K562 (cell line): Measurements from ENCODE around the gene UBE2U. TPM values are rescaled to one million over a fixed set of nuclear protein-coding genes. Genes with fewer than 3 reads are reported as not detected.

Experiments used
- ATAC-seq: fragments of 200-7000 bp; cut with Tn5 transposase; 3 replicates; pipeline ENCODE4 v1.9.1; 2020; ENCODE audit warnings: moderate library complexity
- BruUV-seq: library from RNA; stranded (reverse); fragments of 400-500 nt; replicated peaks from 2 replicates; lab custom pipeline; 2021; lab: Mats Ljungman, UMichigan
- CTCF ChIA-PET: fragments of 300-600 bp; formaldehyde crosslinking; extraction: SDS; loops from one replicate; lab custom pipeline; 2021; ENCODE audit warnings: low intra/inter-chr PET ratio; lab: Yijun Ruan, JAX
- POLR2A ChIA-PET: fragments of 300-600, 350-650 bp; sonication (Branson Sonifier 250); formaldehyde crosslinking; extraction: SDS; loops from one replicate; lab custom pipeline; 2021; ENCODE audit warnings: antibody characterized with exemption, inconsistent platforms; lab: Yijun Ruan, JAX
- DNase-seq, 4 experiments: peaks; one replicate each; pipeline versions ENCODE4 v3.0.0 to v3.0.0-alpha.2; 2011 to 2018; ENCODE audit warnings: low spot score in 3 of 4, mixed read lengths in 3 of 4; ENCODE audit errors: extremely low read depth in 1 of 4
- FAIRE-seq: peaks from 2 replicates; lab custom pipeline; 2011; peaks lifted over from hg19 to GRCh38; lab: Jason Lieb, UNC
- H2AFZ ChIP-seq: 2 replicates; pipeline ENCODE4 v1.6.0; 2011; ENCODE audit warnings: low read depth, low read length, control low read depth, inconsistent platforms
- H3K27ac ChIP-seq: fragments of 200-600 bp; 3 replicates; pipeline ENCODE4 v1.8.0; 2011; ENCODE audit warnings: low read depth, mild to moderate bottlenecking, control low read depth, inconsistent platforms, low read length, moderate library complexity, mixed read lengths; ENCODE audit errors: extremely low read depth
- H3K27me3 ChIP-seq, 2 experiments: fragments of 300-600 bp in 1 of 2; 2 replicates in 1 of 2; 3 replicates in 1 of 2; pipeline versions ENCODE4 v1.6.0 to v1.8.0; 2011; ENCODE audit warnings: inconsistent platforms in 2 of 2, low read length in 2 of 2, mild to moderate bottlenecking in 1 of 2, mixed read lengths in 1 of 2, moderate library complexity in 1 of 2; ENCODE audit not compliant: control insufficient read depth in 2 of 2, insufficient read depth in 2 of 2
- H3K36me3 ChIP-seq: fragments of 300-600 bp; 3 replicates; pipeline ENCODE4 v1.8.0; 2011; ENCODE audit warnings: mild to moderate bottlenecking, low read length, inconsistent platforms; ENCODE audit not compliant: control insufficient read depth, insufficient read depth
- H3K4me1 ChIP-seq, 2 experiments: fragments of 200-600 bp in 1 of 2; replicated peaks in 1 of 2; 2 replicates in 1 of 2; 3 replicates in 1 of 2; pipeline versions ENCODE4 v1.5.1 to v1.8.0; 2011; ENCODE audit warnings: inconsistent platforms in 2 of 2, low read length in 2 of 2, mild to moderate bottlenecking in 1 of 2, mixed read lengths in 1 of 2, moderate library complexity in 1 of 2; ENCODE audit not compliant: control insufficient read depth in 2 of 2, insufficient read depth in 2 of 2
- H3K4me2 ChIP-seq: 2 replicates; pipeline ENCODE4 v1.6.1; 2011; ENCODE audit warnings: low read length, control low read depth, inconsistent platforms, mixed read lengths; ENCODE audit not compliant: insufficient read depth
- H3K4me3 ChIP-seq: fragments of 200-600 bp; sonication (generic), shearing (Covaris generic); 2 replicates; pipeline ENCODE4 v1.5.1; 2016; ENCODE audit warnings: control low read depth, inconsistent platforms
- H3K79me2 ChIP-seq: fragments of 200-600 bp; 3 replicates; pipeline ENCODE4 v1.8.0; 2011; ENCODE audit warnings: low read length, inconsistent platforms; ENCODE audit not compliant: control insufficient read depth, insufficient read depth
- H3K9ac ChIP-seq, 2 experiments: 2 replicates each; pipeline versions ENCODE4 v1.6.0 to v1.6.1; 2011; ENCODE audit warnings: low read depth in 2 of 2, low read length in 2 of 2, control low read depth in 1 of 2, inconsistent platforms in 1 of 2, mild to moderate bottlenecking in 1 of 2, mixed read lengths in 1 of 2; ENCODE audit not compliant: insufficient read depth in 1 of 2
- H3K9me1 ChIP-seq: one replicate; pipeline ENCODE4 v1.6.0; 2011; ENCODE audit warnings: inconsistent platforms, mild to moderate bottlenecking, low read length, moderate library complexity; ENCODE audit not compliant: control insufficient read depth, insufficient read depth
- H3K9me3 ChIP-seq: replicated peaks from 2 replicates; pipeline ENCODE4 v1.5.1; 2011; ENCODE audit warnings: low read depth, low read length, inconsistent platforms; ENCODE audit not compliant: control insufficient read depth, insufficient read depth
- H4K20me1 ChIP-seq: replicated peaks from 2 replicates; pipeline ENCODE4 v1.6.1; 2011; ENCODE audit warnings: low read length, inconsistent platforms, mixed read lengths; ENCODE audit not compliant: control insufficient read depth, insufficient read depth
- LARP7 ChIP-seq: fragments of 450-650 bp; IDR thresholded peaks from 2 replicates; pipeline ENCODE4 v1.6.1; 2016
- MEIS2 ChIP-seq: fragments of 450-650 bp; IDR thresholded peaks from 2 replicates; pipeline ENCODE4 v1.6.1; 2014; ENCODE audit warnings: mild to moderate bottlenecking; ENCODE audit not compliant: partially characterized antibody
- SMC3 ChIP-seq: conservative IDR thresholded peaks from 2 replicates; pipeline ENCODE4 v1.6.1; 2011; ENCODE audit warnings: low read depth, low read length, improper control_type of control experiment; ENCODE audit not compliant: insufficient read depth
- TAF7 ChIP-seq: fragments of 450-650 bp; IDR thresholded peaks from 2 replicates; pipeline ENCODE4 v1.6.1; 2016; ENCODE audit warnings: missing genetic modification characterization, missing compliant biosample characterization
- WGBS: fragments of 100-300 bp; shearing (Covaris generic); methylation state at CpG from one replicate; pipeline ENCODE4 v1.1.6; 2016; ENCODE audit warnings: low coverage, mixed read lengths; ENCODE audit not compliant: insufficient coverage; ENCODE audit errors: missing lambda C conversion rate; 5-methylcytosine and 5-hydroxymethylcytosine counted together
- in situ Hi-C: fragments of 300-500 bp; cut with MboI; formaldehyde crosslinking; loops from 4 replicates; pipeline ENCODE4 v1.15.0; 2018; ENCODE audit warnings: inconsistent platforms, mixed read lengths
- intact Hi-C: fragments of 100-400 bp; cut with micrococcal nuclease; formaldehyde crosslinking; loops from 2 replicates; pipeline ENCODE4 v1.14.2; 2022
- polyA plus RNA-seq, 8 experiments: library from polyadenylated mRNA; depleted of rRNA in 4 of 8; stranded (reverse) in 5 of 8; unstranded in 3 of 8; fragments of >200 nt; fragmentation: Nextera tagmentation in 2 of 8; fragmentation: Illumina TruSeq in 1 of 8; extraction: Ambion mirVana in 2 of 8; extraction: Trizol in 1 of 8; gene quantifications; 2 replicates each; pipeline versions ENCODE4 v1.2.1 to v1.2.3, GENCODE V29; 2011 to 2014; ENCODE audit warnings: inconsistent platforms in 1 of 8, missing spikeins in 1 of 8
- total RNA-seq, 7 experiments: library from RNA; depleted of rRNA in 6 of 7; stranded (reverse); fragments of >200 nt in 6 of 7; fragmentation: Illumina TruSeq in 2 of 7; extraction: Trizol in 2 of 7; gene quantifications; 2 replicates each; pipeline versions ENCODE4 v1.2.1 to v1.2.3, GENCODE V29; 2011 to 2021; ENCODE audit warnings: low replicate concordance in 1 of 7
- TF ChIP-seq, protein P1 (sequence below): fragments of 450-650 bp; formaldehyde crosslinking; IDR thresholded peaks from 2 replicates; pipeline ENCODE4 v1.4.0; 2020; ENCODE audit warnings: mild to moderate bottlenecking, moderate library complexity
- TF ChIP-seq, protein P2 (sequence below), 3 experiments: IDR thresholded peaks in 2 of 3; conservative IDR thresholded peaks in 1 of 3; 2 replicates each; pipeline ENCODE4 v1.5.1; 2011 to 2012; ENCODE audit warnings: low read length in 3 of 3, mild to moderate bottlenecking in 3 of 3, control low read depth in 2 of 3, improper control_type of control experiment in 1 of 3, inconsistent platforms in 1 of 3, low read depth in 1 of 3, mixed read lengths in 1 of 3, moderate library complexity in 1 of 3; ENCODE audit not compliant: insufficient read depth in 2 of 3
- TF ChIP-seq, protein P3 (sequence below), 2 experiments: fragments of 450-650 bp; formaldehyde crosslinking in 1 of 2; IDR thresholded peaks; 2 replicates each; pipeline versions ENCODE4 v1.4.0 to v1.6.1; 2014 to 2020; ENCODE audit warnings: mild to moderate bottlenecking in 2 of 2, borderline replicate concordance in 1 of 2, low read depth in 1 of 2

UBE2U gene
- total and polyA plus RNA-seq, 9 of the 15 experiments (the other 6 are each of a cell fraction or from before 2014, with no cell fraction given), result not detected

DNA sequence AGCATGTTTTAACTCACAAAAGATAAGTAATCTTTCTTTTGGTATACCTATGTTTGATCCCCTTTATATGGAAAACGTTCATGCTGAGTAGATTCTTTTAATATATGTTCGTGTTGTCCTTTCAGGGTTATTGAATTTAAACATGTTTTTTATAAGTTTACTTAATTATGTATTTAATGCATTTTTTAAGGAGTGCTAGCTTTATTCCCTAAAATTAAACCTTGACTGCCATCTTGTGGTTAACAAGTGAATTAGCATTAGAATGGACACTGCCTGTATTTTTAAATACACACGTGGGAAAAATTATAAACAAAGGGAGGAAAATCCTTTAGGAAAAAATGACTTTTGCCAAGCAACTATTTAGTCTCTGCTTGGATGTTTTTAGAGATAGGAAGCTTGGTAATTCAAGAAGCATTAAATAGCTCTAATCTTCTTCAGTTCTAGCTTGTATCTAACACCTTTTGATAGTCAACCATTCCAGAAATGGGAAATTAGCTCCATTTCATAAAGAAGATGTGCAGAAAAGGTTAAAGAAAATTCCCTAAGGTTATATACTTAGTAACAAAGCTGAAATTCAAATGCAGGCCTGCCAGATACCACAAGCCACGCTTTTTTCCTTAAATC, 43.0 kb downstream of the UBE2U start:
- H2AFZ ChIP-seq, result no peak overlapping the region
- WGBS, result 0% methylated on average over 4 of the region's 4 CpGs
- H4K20me1 ChIP-seq, result no peaks in the 10 kb centered on the region
- H3K9me3 ChIP-seq, result no peaks in the 10 kb centered on the region
- in situ Hi-C loops (no loop called here), intact Hi-C loops (loop anchor here (2.0 to 10.0 kb wide), 3 partner anchors 112 to 630 kb away; no protein-coding TSS in a partner anchor)
- no peaks in the 10 kb centered on the region; a peak in 1 of 5 replicates for H3K27me3 ChIP-seq
- no TSS peak for BruUV-seq
- no peak for ATAC-seq
- H3K79me2 ChIP-seq, result no peaks in the 10 kb centered on the region
- no peak overlapping the region for H3K4me2 ChIP-seq
- no peaks in the 10 kb centered on the region for H3K36me3 ChIP-seq
- CTCF ChIA-PET, result interaction anchor here (0.6 to 2.1 kb wide), 4 partner anchors 11 to 1406 kb away, joined by 3 to 8 read pairs (median 4); no protein-coding TSS in a partner anchor
- no peak overlapping the region for H3K9ac ChIP-seq
- POLR2A ChIA-PET, result no interaction called here
- peak; percentile 74 for FAIRE-seq
- no peak overlapping the region for H3K4me3 ChIP-seq
- peak; percentile 19 to 32 (median 27) for DNase-seq
- no peaks in the 10 kb centered on the region for H3K9me1 ChIP-seq
- no peak overlapping the region for H3K27ac ChIP-seq
- no peaks in the 10 kb centered on the region for H3K4me1 ChIP-seq
- 0 out of 2 replicates have a peak, but pooled peaks have one; percentile 20 for TF ChIP-seq SMC3
- TF ChIP-seq, protein P1, sequence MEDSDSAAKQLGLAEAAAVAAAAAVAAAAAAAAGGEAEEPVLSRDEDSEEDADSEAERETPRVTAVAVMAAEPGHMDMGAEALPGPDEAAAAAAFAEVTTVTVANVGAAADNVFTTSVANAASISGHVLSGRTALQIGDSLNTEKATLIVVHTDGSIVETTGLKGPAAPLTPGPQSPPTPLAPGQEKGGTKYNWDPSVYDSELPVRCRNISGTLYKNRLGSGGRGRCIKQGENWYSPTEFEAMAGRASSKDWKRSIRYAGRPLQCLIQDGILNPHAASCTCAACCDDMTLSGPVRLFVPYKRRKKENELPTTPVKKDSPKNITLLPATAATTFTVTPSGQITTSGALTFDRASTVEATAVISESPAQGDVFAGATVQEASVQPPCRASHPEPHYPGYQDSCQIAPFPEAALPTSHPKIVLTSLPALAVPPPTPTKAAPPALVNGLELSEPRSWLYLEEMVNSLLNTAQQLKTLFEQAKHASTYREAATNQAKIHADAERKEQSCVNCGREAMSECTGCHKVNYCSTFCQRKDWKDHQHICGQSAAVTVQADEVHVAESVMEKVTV (CRISPR knock-in tag), result peak; percentile 83
- no peak for TF ChIP-seq MEIS2
- TF ChIP-seq, protein P2, sequence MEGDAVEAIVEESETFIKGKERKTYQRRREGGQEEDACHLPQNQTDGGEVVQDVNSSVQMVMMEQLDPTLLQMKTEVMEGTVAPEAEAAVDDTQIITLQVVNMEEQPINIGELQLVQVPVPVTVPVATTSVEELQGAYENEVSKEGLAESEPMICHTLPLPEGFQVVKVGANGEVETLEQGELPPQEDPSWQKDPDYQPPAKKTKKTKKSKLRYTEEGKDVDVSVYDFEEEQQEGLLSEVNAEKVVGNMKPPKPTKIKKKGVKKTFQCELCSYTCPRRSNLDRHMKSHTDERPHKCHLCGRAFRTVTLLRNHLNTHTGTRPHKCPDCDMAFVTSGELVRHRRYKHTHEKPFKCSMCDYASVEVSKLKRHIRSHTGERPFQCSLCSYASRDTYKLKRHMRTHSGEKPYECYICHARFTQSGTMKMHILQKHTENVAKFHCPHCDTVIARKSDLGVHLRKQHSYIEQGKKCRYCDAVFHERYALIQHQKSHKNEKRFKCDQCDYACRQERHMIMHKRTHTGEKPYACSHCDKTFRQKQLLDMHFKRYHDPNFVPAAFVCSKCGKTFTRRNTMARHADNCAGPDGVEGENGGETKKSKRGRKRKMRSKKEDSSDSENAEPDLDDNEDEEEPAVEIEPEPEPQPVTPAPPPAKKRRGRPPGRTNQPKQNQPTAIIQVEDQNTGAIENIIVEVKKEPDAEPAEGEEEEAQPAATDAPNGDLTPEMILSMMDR (IDR thresholded peaks at IDR 0.05 in 2 of 3, conservative IDR thresholded peaks at IDR 0.05 in 1 of 3; ENCODE audit: insufficient read depth in 2 of 3, low read depth in 1 of 3, low read length in 3 of 3), result peak in 2 of 3 experiments; percentile 49 to 78; a peak in 3 of 6 replicates
- TF ChIP-seq LARP7, result no peak
- TF ChIP-seq, protein P3, sequence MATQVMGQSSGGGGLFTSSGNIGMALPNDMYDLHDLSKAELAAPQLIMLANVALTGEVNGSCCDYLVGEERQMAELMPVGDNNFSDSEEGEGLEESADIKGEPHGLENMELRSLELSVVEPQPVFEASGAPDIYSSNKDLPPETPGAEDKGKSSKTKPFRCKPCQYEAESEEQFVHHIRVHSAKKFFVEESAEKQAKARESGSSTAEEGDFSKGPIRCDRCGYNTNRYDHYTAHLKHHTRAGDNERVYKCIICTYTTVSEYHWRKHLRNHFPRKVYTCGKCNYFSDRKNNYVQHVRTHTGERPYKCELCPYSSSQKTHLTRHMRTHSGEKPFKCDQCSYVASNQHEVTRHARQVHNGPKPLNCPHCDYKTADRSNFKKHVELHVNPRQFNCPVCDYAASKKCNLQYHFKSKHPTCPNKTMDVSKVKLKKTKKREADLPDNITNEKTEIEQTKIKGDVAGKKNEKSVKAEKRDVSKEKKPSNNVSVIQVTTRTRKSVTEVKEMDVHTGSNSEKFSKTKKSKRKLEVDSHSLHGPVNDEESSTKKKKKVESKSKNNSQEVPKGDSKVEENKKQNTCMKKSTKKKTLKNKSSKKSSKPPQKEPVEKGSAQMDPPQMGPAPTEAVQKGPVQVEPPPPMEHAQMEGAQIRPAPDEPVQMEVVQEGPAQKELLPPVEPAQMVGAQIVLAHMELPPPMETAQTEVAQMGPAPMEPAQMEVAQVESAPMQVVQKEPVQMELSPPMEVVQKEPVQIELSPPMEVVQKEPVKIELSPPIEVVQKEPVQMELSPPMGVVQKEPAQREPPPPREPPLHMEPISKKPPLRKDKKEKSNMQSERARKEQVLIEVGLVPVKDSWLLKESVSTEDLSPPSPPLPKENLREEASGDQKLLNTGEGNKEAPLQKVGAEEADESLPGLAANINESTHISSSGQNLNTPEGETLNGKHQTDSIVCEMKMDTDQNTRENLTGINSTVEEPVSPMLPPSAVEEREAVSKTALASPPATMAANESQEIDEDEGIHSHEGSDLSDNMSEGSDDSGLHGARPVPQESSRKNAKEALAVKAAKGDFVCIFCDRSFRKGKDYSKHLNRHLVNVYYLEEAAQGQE (IDR thresholded peaks at IDR 0.05; ENCODE audit: borderline replicate concordance), result peak; percentile 49; the same call in 1 of the 2 replicates
- TF ChIP-seq, protein P3 (CRISPR knock-in tag; IDR thresholded peaks at IDR 0.05; ENCODE audit: low read depth), result no peak
- TF ChIP-seq TAF7 (tag), result no peak
